Skeletal muscle cell (primary cell): ENCODE measurements around the gene DDAH1.
"Not testable (repeated sequence)": the region's sequence is repeated elsewhere in the genome, so short reads cannot be mapped to it uniquely, and the experiment has no call there.

ENCODE experiments used
- DNase-seq: peaks from one replicate; pipeline ENCODE4 v3.0.0-alpha.2; 2010; ENCODE audit warnings: low read depth
- H3K4me3 ChIP-seq: 2 replicates; pipeline ENCODE4 v1.5.1; 2011; ENCODE audit warnings: low read depth, mild to moderate bottlenecking, control low read depth, low read length, moderate library complexity

Gene DDAH1

GRCh38 chr1:85475055-85475454 lies 10.1 kb upstream of the DDAH1 start:
- no peak for DNase-seq
- H3K4me3 ChIP-seq, result no peak overlapping the region

- no peak overlapping the region for H3K4me3 ChIP-seq
- peak; percentile 84 for DNase-seq
Measured at GRCh38 chr1:85473390-85473789, 8.4 kb upstream of the DDAH1 start.

- no peak for DNase-seq
- no peak overlapping the region for H3K4me3 ChIP-seq
Measured at GRCh38 chr1:85471558-85471957, 6.6 kb upstream of the DDAH1 start.

GRCh38 chr1:85470130-85470529 lies 5.2 kb upstream of the DDAH1 start:
- H3K4me3 ChIP-seq, DNase-seq: not testable (repeated sequence)

GRCh38 chr1:85467929-85468540 lies 3.1 kb upstream of the DDAH1 start:
- H3K4me3 ChIP-seq, result no peak overlapping the region
- DNase-seq, result no peak

- no peak overlapping the region for H3K4me3 ChIP-seq
- DNase-seq, result no peak
Measured at GRCh38 chr1:85467036-85467435, 2.1 kb upstream of the DDAH1 start.

- DNase-seq, result no peak
- H3K4me3 ChIP-seq, result peak overlapping the region; percentile 73
Measured at GRCh38 chr1:85465786-85466134, 801 bp upstream of the DDAH1 start.

- peak overlapping the region; percentile 73 for H3K4me3 ChIP-seq
- no peak for DNase-seq
Measured at GRCh38 chr1:85464497-85465098, 361 bp downstream of the DDAH1 start.

GRCh38 chr1:85463731-85464496 lies 1.0 kb downstream of the DDAH1 start:
- DNase-seq, result no peak
- H3K4me3 ChIP-seq, result peak overlapping the region; percentile 73

GRCh38 chr1:85462931-85463649 lies 1.9 kb downstream of the DDAH1 start:
- peak overlapping the region; percentile 73 for H3K4me3 ChIP-seq
- DNase-seq, result no peak

GRCh38 chr1:85461216-85461918 lies 3.6 kb downstream of the DDAH1 start:
- H3K4me3 ChIP-seq, result no peak overlapping the region
- DNase-seq, result no peak

GRCh38 chr1:85460555-85461088 lies 4.3 kb downstream of the DDAH1 start:
- no peak overlapping the region for H3K4me3 ChIP-seq
- no peak for DNase-seq

- H3K4me3 ChIP-seq, result no peak overlapping the region
- DNase-seq, result no peak
Measured at GRCh38 chr1:85459290-85459689, 5.7 kb downstream of the DDAH1 start.

- no peak overlapping the region for H3K4me3 ChIP-seq
- no peak for DNase-seq
Measured at GRCh38 chr1:85454214-85454613, 10.7 kb downstream of the DDAH1 start.

- H3K4me3 ChIP-seq, result no peak overlapping the region
- DNase-seq, result no peak
Measured at GRCh38 chr1:85453640-85454194, 11.2 kb downstream of the DDAH1 start.

GRCh38 chr1:85452948-85453347 lies 12.0 kb downstream of the DDAH1 start:
- no peak overlapping the region for H3K4me3 ChIP-seq
- DNase-seq, result no peak

GRCh38 chr1:85451236-85451830 lies 13.6 kb downstream of the DDAH1 start:
- H3K4me3 ChIP-seq, result no peak overlapping the region
- no peak for DNase-seq

GRCh38 chr1:85450832-85451231 lies 14.1 kb downstream of the DDAH1 start:
- no peak for DNase-seq
- no peak overlapping the region for H3K4me3 ChIP-seq

- no peak overlapping the region for H3K4me3 ChIP-seq
- DNase-seq, result no peak
Measured at GRCh38 chr1:85449356-85449755, 15.6 kb downstream of the DDAH1 start.
